Hepatocyte (in vitro differentiated cells): ENCODE measurements around the gene KIAA1217.

Experiments used
- EZH2 ChIP-seq: fragments of 200-600 bp; sonication (generic); IDR thresholded peaks from 2 replicates; pipeline ENCODE4 v1.6.1; 2016; ENCODE audit warnings: antibody characterized with exemption, mild to moderate bottlenecking, borderline replicate concordance
- EZH2phosphoT487 ChIP-seq: fragments of 200-600 bp; sonication (generic); IDR thresholded peaks from one replicate; pipeline ENCODE4 v1.6.1; 2018; ENCODE audit warnings: antibody characterized with exemption, mild to moderate bottlenecking, low read depth, moderate library complexity; ENCODE audit not compliant: unreplicated experiment, severe bottlenecking
- TF ChIP-seq, protein P1 (sequence below): fragments of 200-600 bp; sonication (generic); IDR thresholded peaks from 2 replicates; pipeline ENCODE4 v1.5.1; 2016; ENCODE audit warnings: antibody characterized with exemption, mild to moderate bottlenecking; ENCODE audit not compliant: poor library complexity

- TF ChIP-seq EZH2phosphoT487 = no peak
- TF ChIP-seq, protein P1, sequence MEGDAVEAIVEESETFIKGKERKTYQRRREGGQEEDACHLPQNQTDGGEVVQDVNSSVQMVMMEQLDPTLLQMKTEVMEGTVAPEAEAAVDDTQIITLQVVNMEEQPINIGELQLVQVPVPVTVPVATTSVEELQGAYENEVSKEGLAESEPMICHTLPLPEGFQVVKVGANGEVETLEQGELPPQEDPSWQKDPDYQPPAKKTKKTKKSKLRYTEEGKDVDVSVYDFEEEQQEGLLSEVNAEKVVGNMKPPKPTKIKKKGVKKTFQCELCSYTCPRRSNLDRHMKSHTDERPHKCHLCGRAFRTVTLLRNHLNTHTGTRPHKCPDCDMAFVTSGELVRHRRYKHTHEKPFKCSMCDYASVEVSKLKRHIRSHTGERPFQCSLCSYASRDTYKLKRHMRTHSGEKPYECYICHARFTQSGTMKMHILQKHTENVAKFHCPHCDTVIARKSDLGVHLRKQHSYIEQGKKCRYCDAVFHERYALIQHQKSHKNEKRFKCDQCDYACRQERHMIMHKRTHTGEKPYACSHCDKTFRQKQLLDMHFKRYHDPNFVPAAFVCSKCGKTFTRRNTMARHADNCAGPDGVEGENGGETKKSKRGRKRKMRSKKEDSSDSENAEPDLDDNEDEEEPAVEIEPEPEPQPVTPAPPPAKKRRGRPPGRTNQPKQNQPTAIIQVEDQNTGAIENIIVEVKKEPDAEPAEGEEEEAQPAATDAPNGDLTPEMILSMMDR = no peak
- no peak for TF ChIP-seq EZH2
Observed at GRCh38 chr10:24378126-24378920, 169.4 kb downstream of the KIAA1217 start.
